Stimulated activated CD8-positive, alpha-beta memory T cell treated with anti-CD3 and anti-CD28 coated beads, Interleukin-2, amount 100 ng/mL, for 48 hours (primary cell): ENCODE results near the gene ADH5.
"Not testable (repeated sequence)": the region's sequence is repeated elsewhere in the genome, so short reads cannot be mapped to it uniquely, and the experiment has no call there.

Source experiments
- DNase-seq, 2 donors: peaks; one replicate each; pipeline ENCODE4 v3.0.0-alpha.2; 2020; ENCODE audit warnings: low read depth in 2 of 2

ADH5 gene

GRCh38 chr4:99029018-99029735 is 59.4 kb downstream of the ADH5 start:
- no peak for DNase-seq

GRCh38 chr4:99028187-99028586 is 60.4 kb downstream of the ADH5 start:
- no peak for DNase-seq

- DNase-seq = no peak
Measured at GRCh38 chr4:99027304-99027703, 61.3 kb downstream of the ADH5 start.

- no peak for DNase-seq
Measured at GRCh38 chr4:99025506-99025905, 63.1 kb downstream of the ADH5 start.

GRCh38 chr4:99024481-99025275 is 63.9 kb downstream of the ADH5 start:
- no peak for DNase-seq

- DNase-seq = not testable (repeated sequence)
Measured at GRCh38 chr4:99023800-99024251, 64.8 kb downstream of the ADH5 start.

- no peak for DNase-seq
Measured at GRCh38 chr4:99022566-99022965, 66.0 kb downstream of the ADH5 start.

- DNase-seq = no peak
Measured at GRCh38 chr4:99021386-99021785, 67.2 kb downstream of the ADH5 start.
